Neural cell (in vitro differentiated cells): Measurements from ENCODE around the gene KIF16B.

Experiments used
- POLR2AphosphoS5 ChIP-seq: IDR thresholded peaks from 2 replicates; pipeline ENCODE4 v1.6.1; 2012
- RAD21 ChIP-seq: fragments of 450-650 bp; conservative IDR thresholded peaks from 2 replicates; pipeline ENCODE4 v1.6.1; 2014; ENCODE audit warnings: antibody characterized with exemption, mild to moderate bottlenecking, moderate library complexity
- TAF1 ChIP-seq: IDR thresholded peaks from 2 replicates; pipeline ENCODE4 v1.6.1; 2012; ENCODE audit warnings: low read depth
- TF ChIP-seq, protein P1 (sequence below): fragments of 450-650 bp; IDR thresholded peaks from 2 replicates; pipeline ENCODE4 v1.5.1; 2014; ENCODE audit warnings: antibody characterized with exemption, mild to moderate bottlenecking, moderate library complexity; ENCODE audit not compliant: poor library complexity, severe bottlenecking
- TF ChIP-seq, protein P2 (sequence below): IDR thresholded peaks from 2 replicates; pipeline ENCODE4 v1.6.1; 2012; ENCODE audit warnings: borderline replicate concordance

DNA sequence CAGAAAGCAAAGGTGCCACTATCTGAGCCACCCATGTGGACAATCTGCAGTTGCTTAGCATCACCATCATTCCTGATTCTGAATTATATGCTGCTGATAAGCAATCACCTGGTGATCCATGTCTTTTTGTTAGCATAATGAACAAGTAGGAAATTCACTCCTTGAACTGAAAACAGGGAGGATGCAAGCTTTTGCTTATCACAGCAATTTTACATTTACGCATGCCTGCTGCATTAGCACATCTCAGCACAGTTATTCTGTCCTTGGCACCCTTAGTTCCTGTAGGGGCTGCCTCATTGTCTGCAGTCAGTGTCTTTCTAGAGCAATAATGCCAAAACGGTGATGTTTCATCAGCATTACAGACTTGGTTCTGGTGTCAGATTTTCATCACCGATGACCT lies 162.6 kb downstream of the KIF16B start:
- TF ChIP-seq RAD21 (no peak), POLR2AphosphoS5 (no peak), TAF1 (no peak)
- TF ChIP-seq, protein P1, sequence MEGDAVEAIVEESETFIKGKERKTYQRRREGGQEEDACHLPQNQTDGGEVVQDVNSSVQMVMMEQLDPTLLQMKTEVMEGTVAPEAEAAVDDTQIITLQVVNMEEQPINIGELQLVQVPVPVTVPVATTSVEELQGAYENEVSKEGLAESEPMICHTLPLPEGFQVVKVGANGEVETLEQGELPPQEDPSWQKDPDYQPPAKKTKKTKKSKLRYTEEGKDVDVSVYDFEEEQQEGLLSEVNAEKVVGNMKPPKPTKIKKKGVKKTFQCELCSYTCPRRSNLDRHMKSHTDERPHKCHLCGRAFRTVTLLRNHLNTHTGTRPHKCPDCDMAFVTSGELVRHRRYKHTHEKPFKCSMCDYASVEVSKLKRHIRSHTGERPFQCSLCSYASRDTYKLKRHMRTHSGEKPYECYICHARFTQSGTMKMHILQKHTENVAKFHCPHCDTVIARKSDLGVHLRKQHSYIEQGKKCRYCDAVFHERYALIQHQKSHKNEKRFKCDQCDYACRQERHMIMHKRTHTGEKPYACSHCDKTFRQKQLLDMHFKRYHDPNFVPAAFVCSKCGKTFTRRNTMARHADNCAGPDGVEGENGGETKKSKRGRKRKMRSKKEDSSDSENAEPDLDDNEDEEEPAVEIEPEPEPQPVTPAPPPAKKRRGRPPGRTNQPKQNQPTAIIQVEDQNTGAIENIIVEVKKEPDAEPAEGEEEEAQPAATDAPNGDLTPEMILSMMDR: no peak
- TF ChIP-seq, protein P2, sequence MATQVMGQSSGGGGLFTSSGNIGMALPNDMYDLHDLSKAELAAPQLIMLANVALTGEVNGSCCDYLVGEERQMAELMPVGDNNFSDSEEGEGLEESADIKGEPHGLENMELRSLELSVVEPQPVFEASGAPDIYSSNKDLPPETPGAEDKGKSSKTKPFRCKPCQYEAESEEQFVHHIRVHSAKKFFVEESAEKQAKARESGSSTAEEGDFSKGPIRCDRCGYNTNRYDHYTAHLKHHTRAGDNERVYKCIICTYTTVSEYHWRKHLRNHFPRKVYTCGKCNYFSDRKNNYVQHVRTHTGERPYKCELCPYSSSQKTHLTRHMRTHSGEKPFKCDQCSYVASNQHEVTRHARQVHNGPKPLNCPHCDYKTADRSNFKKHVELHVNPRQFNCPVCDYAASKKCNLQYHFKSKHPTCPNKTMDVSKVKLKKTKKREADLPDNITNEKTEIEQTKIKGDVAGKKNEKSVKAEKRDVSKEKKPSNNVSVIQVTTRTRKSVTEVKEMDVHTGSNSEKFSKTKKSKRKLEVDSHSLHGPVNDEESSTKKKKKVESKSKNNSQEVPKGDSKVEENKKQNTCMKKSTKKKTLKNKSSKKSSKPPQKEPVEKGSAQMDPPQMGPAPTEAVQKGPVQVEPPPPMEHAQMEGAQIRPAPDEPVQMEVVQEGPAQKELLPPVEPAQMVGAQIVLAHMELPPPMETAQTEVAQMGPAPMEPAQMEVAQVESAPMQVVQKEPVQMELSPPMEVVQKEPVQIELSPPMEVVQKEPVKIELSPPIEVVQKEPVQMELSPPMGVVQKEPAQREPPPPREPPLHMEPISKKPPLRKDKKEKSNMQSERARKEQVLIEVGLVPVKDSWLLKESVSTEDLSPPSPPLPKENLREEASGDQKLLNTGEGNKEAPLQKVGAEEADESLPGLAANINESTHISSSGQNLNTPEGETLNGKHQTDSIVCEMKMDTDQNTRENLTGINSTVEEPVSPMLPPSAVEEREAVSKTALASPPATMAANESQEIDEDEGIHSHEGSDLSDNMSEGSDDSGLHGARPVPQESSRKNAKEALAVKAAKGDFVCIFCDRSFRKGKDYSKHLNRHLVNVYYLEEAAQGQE: no peak
